GM21619 (cell line): ENCODE measurements around the gene TAS2R8.
"Not testable (repeated sequence)": the region's sequence is repeated elsewhere in the genome, so short reads cannot be mapped to it uniquely, and the experiment has no call there.

Experiments
- ATAC-seq: cut with Tn5 transposase; IDR thresholded peaks from one replicate; pipeline ENCODE4 v1.9.1; 2021; ENCODE audit not compliant: unreplicated experiment

TAS2R8 gene

DNA sequence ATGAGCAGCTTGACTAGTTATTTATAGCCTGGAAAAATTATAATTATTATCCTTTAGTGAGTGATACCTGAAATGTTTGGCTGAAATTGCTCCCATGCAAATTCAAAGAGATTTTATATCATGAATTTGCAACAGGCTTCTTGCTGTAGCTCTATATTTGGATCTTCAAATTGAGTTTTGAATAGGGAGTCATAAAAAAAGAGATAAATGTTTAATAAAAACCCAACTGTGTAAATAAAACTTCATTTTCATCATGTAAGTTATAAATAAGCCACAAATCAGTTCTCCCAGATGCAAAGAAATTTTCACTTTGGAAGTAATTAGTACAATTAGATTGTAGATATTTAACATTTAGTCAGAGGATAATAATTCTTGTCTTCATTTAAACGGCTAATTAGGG is at the start of gene TAS2R8:
Gene TAS2R8, minus strand, starts transcription at position 101 of the 400 bp plus-strand sequence. CDS start 306 bp downstream, outside the sequence.
- ATAC-seq, result no peak

- ATAC-seq, result no peak
These were observed 48.7 kb upstream of the TAS2R8 start for GRCh38 chr12:10855807-10856206.

- no peak for ATAC-seq
These were observed 46.7 kb upstream of the TAS2R8 start for GRCh38 chr12:10853776-10854175.

- no peak for ATAC-seq
These were observed 44.3 kb upstream of the TAS2R8 start for GRCh38 chr12:10851243-10851858.

- ATAC-seq, result no peak
These were observed 42.4 kb upstream of the TAS2R8 start, which contains the start of gene PRR4 for GRCh38 chr12:10849425-10849878. Gene PRR4, minus strand, starts transcription at chr12:10849475. Its CDS starts 38 bp downstream, at chr12:10849437.

DNA sequence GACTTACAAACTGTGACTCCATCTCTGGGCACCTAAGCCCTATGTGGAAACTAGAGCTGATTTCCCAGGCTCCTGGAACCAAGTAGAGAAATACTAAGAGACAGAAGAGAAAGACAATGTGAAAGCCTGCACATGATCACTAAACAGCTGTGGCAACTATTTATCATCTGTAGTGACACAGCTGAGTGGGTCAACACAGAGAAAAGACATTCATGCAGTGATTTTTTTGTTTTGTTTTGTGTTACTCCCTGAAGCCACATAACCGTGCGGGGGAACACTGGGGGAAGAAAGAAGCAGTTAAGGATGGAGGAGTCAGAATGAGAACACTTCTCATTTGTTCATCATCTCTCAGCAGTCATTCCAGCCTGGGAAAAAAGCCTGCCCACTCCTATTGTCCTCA is 40.7 kb upstream of the TAS2R8 start:
- ATAC-seq, result no peak

- ATAC-seq, result no peak
These were observed 35.8 kb upstream of the TAS2R8 start for GRCh38 chr12:10842862-10843261.

GRCh38 chr12:10838461-10838860 is 31.4 kb upstream of the TAS2R8 start:
- ATAC-seq, result no peak

DNA sequence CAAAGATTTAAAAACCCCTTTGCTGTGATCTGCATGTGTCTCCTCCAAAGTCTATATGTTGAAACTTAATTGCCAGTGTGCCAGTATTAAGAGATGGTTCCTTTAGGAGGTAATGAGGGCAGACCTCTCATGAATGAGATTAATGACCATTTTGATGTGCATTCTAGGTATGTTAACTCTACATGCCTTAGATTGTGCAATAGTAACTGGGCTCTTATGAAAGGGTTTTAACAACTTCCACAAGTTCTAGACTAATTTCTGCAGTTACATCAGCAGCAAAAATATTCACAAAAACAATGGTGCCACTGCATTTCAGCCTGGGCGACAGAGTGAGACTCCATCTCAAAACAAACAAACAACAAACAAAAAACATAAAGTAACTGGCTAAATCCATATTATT is 22.9 kb upstream of the TAS2R8 start:
- no peak for ATAC-seq

GRCh38 chr12:10826258-10826657 is 19.2 kb upstream of the TAS2R8 start, which contains the start of gene TAS2R10:
Gene TAS2R10, minus strand, starts transcription at chr12:10826358. Its CDS starts 89 bp downstream, at chr12:10826269.
- no peak for ATAC-seq

DNA sequence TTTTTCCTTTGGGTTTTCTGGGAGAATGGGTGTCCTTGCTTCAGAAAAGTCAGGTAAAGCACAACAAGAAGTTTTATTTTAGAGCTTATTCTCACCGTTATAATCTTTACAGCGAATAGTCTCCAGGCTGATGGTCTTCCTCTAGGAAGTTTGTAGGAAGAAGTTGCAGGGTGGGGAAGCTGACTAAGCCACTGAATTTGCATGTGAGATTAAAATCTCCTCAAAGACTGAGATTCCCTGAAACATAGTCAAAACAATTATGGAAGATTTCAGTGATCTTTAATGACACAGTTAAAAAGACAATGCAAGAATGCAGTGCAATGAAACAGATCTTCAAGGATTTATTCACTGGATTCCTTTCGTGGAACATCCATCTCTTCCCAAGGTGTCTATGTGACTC is 17.9 kb upstream of the TAS2R8 start:
- no peak for ATAC-seq

GRCh38 chr12:10811883-10812536 is 4.9 kb upstream of the TAS2R8 start:
- no peak for ATAC-seq

DNA sequence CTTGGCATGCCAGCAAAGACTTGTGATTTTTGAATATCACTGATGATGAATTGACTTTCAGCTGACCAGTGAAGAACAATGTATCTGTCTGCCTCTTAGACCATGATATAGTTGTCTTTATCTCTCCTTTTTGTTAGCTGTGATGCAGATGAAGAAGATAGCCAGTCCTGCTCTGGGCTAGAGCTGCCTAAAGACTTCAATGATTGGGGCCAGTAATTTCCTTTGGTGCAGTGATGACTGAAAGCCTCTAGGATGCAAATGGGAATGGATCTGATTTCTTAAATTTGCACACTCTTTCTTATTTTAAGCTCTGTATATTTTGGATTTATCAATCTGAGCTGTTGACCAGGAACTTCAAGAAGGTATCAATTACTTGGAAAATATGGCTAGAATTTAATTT is 3.0 kb upstream of the TAS2R8 start, which contains the start of gene TAS2R9:
Gene TAS2R9, minus strand, starts transcription at position 101 of the 400 bp plus-strand sequence. Its CDS starts 93 bp downstream, at position 8.
- ATAC-seq, result no peak

DNA sequence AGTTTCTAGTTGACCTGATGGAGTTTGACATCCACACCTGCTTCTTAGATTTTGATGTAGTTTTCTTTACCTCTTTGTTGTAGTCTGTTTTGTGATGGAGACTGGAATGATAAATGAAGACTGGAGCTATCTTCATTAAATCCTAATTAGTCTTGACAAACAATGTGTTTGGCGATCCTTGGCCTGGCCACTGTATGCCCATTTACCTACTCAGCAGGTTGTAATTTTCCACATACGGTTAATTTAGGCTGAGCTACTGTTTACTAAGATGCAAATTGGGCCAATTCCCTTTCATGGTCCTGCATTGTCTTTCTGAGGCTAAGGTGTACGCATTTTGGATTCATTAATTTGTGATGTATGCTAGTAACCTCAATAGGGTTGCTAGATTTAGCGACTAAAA is 4.5 kb downstream of the TAS2R8 start, which contains the start of gene TAS2R7:
Gene TAS2R7, minus strand, starts transcription at position 41 of the 400 bp plus-strand sequence. CDS start 57 bp downstream, outside the sequence.
- no peak for ATAC-seq

DNA sequence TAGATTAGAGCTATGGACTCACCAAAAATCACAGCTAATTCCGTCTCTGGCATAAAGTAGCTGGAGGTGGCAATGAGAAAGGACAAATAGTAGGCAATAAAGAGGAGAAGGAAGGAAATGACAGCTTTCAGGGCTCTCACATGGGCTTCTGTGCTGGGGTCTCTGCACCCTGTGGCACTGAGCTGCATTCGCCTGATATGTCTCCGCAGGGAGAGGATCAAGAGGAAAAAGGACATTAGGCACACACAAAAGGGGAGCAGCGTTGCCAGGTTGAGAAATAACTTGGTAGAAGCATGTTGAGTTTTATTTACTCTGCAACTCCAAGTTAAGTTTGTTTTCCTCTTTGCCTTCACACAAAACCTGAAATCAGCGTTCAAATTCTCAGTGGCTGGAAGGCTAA is 5.3 kb downstream of the TAS2R8 start:
- no peak for ATAC-seq

DNA sequence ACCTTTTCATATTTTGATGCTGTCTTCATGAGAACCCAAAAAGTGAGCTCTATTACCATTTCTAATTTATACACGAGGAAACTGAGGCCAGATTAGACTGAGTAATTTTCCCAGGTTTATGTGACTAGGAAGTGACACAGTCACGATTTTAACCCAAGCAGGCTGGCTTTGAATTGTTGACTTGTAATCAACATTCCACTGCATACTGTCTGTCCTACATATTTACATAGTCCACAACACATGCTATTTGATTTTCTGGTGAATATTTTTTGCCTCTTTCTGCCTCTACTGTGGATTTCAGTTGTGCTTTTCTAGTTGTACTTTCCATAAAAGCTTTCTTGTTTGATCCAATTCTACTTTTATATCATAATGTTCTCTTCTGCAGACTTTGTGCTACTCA is 12.9 kb downstream of the TAS2R8 start:
- ATAC-seq, result no peak

DNA sequence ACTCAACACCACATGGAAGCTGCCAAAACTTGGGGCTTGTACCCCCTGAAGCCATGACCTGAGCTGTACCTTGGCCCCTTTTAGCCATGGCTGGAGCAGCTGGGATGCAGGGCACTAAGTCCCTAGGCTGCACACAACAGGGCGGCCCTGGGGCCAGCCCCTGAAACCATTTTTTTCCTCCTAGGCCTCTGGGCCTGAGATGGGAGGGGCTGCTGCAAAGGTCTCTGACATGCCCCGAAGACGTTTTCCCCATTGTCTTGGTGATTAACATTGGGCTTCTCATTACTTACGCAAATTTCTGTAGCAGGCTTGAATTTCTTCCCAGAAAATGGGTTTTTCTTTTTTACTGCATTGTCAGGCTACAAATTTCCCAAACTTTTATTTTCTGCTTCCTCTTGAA is 15.3 kb downstream of the TAS2R8 start:
- ATAC-seq, result not testable (repeated sequence)

GRCh38 chr12:10783252-10783651 is 23.8 kb downstream of the TAS2R8 start:
- ATAC-seq, result no peak

GRCh38 chr12:10779103-10779502 is 28.0 kb downstream of the TAS2R8 start:
- no peak for ATAC-seq

- ATAC-seq, result no peak
These were observed 35.9 kb downstream of the TAS2R8 start for GRCh38 chr12:10771132-10771733.

GRCh38 chr12:10759657-10760056 is 47.4 kb downstream of the TAS2R8 start:
- no peak for ATAC-seq

DNA sequence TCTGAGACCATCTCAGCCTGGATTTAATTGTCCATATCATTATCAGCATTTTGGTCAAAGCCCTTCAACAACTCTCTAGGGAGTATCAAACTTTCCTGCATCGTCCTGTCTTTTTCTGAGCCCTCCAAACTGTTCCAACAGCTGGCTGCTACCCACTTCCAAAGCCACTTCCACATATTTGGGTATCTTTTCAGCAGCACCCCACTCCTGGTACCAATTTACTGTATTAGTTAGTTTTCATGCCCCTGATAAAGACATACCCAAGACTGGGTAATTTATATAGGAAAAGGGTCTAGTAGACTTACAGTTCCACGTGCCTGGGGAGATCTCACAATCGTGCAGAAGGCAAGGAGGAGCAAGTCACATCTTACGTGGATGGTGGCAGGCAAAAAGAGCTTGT is 50.9 kb downstream of the TAS2R8 start:
- ATAC-seq, result no peak
